Measurements from ENCODE around the gene SKP2. TPM values are rescaled to one million over a fixed set of nuclear protein-coding genes. Genes with fewer than 3 reads are reported as not detected.
"Not testable (repeated sequence)": the region's sequence is repeated elsewhere in the genome, so short reads cannot be mapped to it uniquely, and the experiment has no call there.

The SKP2 gene
- total RNA-seq, 2 donors from 2014 or later = 7.3 to 8.6 TPM

- TF ChIP-seq CTCF (IDR thresholded peaks at IDR 0.05) = no peak
- no peak for TF ChIP-seq POLR2A (IDR thresholded peaks at IDR 0.05)
- H3K36me3 ChIP-seq (replicated peaks in 1 of 2; ENCODE audit: insufficient read depth in 1 of 2, low read depth in 2 of 2) = peaks cover 0 to 3% of the 10 kb centered on the region in 2 donors
- no peak overlapping the region for H3K4me3 ChIP-seq
- no peaks in the 10 kb centered on the region for H3K9me3 ChIP-seq
- no peak overlapping the region for H3K27ac ChIP-seq
- intact Hi-C loops (cut with DNase I) = no loop called here
- no peak for DNase-seq
- ATAC-seq = no peak
- 95 to 100% methylated on average over 1 of the region's 1 CpG for WGBS, 2 donors
- H3K27me3 ChIP-seq = no peaks in the 10 kb centered on the region
- no peaks in the 10 kb centered on the region for H3K4me1 ChIP-seq
These were observed 26.0 kb upstream of the SKP2 start for GRCh38 chr5:36125868-36126267.

GRCh38 chr5:36128795-36129194 is 23.1 kb upstream of the SKP2 start:
- H3K27ac ChIP-seq = no peak overlapping the region
- no peak for TF ChIP-seq POLR2A (IDR thresholded peaks at IDR 0.05)
- TF ChIP-seq CTCF (IDR thresholded peaks at IDR 0.05) = no peak
- DNase-seq (no peak), ATAC-seq (no peak)
- whole genome bisulfite sequencing, 2 donors = 83 to 100% methylated on average over 1 of the region's 1 CpG
- no peaks in the 10 kb centered on the region for H3K9me3 ChIP-seq
- H3K4me1 ChIP-seq = no peaks in the 10 kb centered on the region
- H3K27me3 ChIP-seq = no peaks in the 10 kb centered on the region
- H3K36me3 ChIP-seq (replicated peaks in 1 of 2; ENCODE audit: insufficient read depth in 1 of 2, low read depth in 2 of 2) = no peaks in the 10 kb centered on the region
- intact Hi-C loops (cut with DNase I) = no loop called here
- no peak overlapping the region for H3K4me3 ChIP-seq

- WGBS, 2 donors = 97 to 98% methylated on average over 5 of the region's 5 CpGs
- H3K4me1 ChIP-seq; H3K27me3 ChIP-seq; H3K27ac ChIP-seq; H3K9me3 ChIP-seq; DNase-seq; H3K36me3 ChIP-seq (replicated peaks in 1 of 2; ENCODE audit: insufficient read depth in 1 of 2, low read depth in 2 of 2); intact Hi-C loops (cut with DNase I); H3K4me3 ChIP-seq; ATAC-seq: not testable (repeated sequence)
These were observed 22.2 kb upstream of the SKP2 start for GRCh38 chr5:36129666-36130065.

- not testable (repeated sequence) for DNase-seq, H3K9me3 ChIP-seq
- 100% methylated on average over 1 of the region's 1 CpG for WGBS, 2 donors
These were observed 18.9 kb upstream of the SKP2 start for GRCh38 chr5:36133009-36133408.

GRCh38 chr5:36135988-36136387 is 15.9 kb upstream of the SKP2 start:
- Histone ChIP-seq H3K4me3 (no peak overlapping the region), H3K9me3 (no peaks in the 10 kb centered on the region), H3K27ac (no peak overlapping the region), H3K36me3 (replicated peaks in 1 of 2; ENCODE audit: insufficient read depth in 1 of 2, low read depth in 2 of 2) (peaks cover 0 to 4% of the 10 kb centered on the region in 2 donors), H3K27me3 (no peaks in the 10 kb centered on the region), H3K4me1 (no peaks in the 10 kb centered on the region)
- DNase-seq (no peak), ATAC-seq (no peak)
- no peak for TF ChIP-seq CTCF (IDR thresholded peaks at IDR 0.05)
- no peak for TF ChIP-seq POLR2A (IDR thresholded peaks at IDR 0.05)
- 91 to 92% methylated on average over 3 of the region's 3 CpGs for WGBS, 2 donors
- intact Hi-C loops (cut with DNase I) = no loop called here

More at GRCh38 chr5:36133009-36133408, 18.9 kb upstream of the SKP2 start:
- H3K36me3 ChIP-seq (replicated peaks in 1 of 2; ENCODE audit: insufficient read depth in 1 of 2, low read depth in 2 of 2); H3K4me3 ChIP-seq; ATAC-seq; intact Hi-C loops (cut with DNase I); H3K27ac ChIP-seq; H3K27me3 ChIP-seq; H3K4me1 ChIP-seq: not testable (repeated sequence)

GRCh38 chr5:36136581-36136980 is 15.3 kb upstream of the SKP2 start:
- TF ChIP-seq CTCF (IDR thresholded peaks at IDR 0.05) = no peak
- TF ChIP-seq POLR2A (IDR thresholded peaks at IDR 0.05) = no peak
- peaks cover 0 to 4% of the 10 kb centered on the region in 2 donors for H3K36me3 ChIP-seq (replicated peaks in 1 of 2; ENCODE audit: insufficient read depth in 1 of 2, low read depth in 2 of 2)
- H3K9me3 ChIP-seq = no peaks in the 10 kb centered on the region
- ATAC-seq = no peak
- intact Hi-C loops (cut with DNase I) = no loop called here
- H3K27ac ChIP-seq = no peak overlapping the region
- H3K27me3 ChIP-seq = no peaks in the 10 kb centered on the region
- H3K4me1 ChIP-seq = no peaks in the 10 kb centered on the region
- DNase-seq = no peak
- H3K4me3 ChIP-seq = no peak overlapping the region
